GM20000 (cell line): Measurements from ENCODE around the gene MMEL1.
"Not testable (repeated sequence)": the region's sequence is repeated elsewhere in the genome, so short reads cannot be mapped to it uniquely, and the experiment has no call there.

Source experiments
- DNase-seq: peaks from one replicate; pipeline ENCODE4 v3.0.0; 2012; ENCODE audit warnings: low spot score
- TF ChIP-seq, protein P1 (sequence below): IDR thresholded peaks from 2 replicates; pipeline ENCODE4 v1.5.1; 2012; ENCODE audit warnings: mild to moderate bottlenecking, control low read depth; ENCODE audit errors: extremely low read depth, missing control alignments

Gene MMEL1

DNA sequence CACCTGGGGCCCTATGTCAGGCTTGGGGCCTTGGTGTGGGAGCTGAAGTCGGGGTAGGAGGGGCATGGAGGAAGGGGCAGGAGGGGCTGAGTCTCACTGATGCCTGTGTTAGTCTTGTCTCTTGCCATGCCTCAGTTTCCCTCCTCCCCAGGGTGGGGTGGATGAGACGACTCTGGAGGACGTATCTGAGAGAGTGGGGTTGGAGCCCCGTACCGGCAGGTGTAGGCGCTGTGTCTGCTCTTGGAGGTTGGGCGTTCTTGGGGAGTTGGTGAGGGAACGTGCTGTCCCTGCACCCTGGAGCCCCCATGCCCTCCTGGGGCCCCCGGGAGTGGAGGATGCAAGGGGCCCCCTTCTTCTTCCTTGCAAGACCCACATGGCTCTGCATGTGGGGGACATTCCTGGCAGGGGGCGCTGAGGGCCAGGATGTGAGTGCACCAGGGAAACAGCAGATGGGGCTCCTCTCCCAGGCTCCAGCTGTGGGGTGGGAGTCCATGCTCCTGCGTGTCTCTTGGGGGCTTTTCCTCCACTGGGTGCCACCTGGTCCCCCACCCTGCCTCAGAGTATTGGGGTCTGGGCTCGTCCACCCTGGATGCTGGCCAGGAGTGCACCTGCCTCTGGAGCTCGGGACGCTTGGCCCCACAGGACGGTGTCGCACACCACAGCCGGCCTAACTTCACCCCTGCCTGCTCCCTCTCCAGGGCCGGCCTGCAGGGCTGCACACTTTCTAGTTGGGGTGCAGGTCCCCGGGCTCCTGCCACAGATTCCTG, 78.0 kb downstream of the MMEL1 start:
- peak; percentile 76 for DNase-seq
- TF ChIP-seq, protein P1, sequence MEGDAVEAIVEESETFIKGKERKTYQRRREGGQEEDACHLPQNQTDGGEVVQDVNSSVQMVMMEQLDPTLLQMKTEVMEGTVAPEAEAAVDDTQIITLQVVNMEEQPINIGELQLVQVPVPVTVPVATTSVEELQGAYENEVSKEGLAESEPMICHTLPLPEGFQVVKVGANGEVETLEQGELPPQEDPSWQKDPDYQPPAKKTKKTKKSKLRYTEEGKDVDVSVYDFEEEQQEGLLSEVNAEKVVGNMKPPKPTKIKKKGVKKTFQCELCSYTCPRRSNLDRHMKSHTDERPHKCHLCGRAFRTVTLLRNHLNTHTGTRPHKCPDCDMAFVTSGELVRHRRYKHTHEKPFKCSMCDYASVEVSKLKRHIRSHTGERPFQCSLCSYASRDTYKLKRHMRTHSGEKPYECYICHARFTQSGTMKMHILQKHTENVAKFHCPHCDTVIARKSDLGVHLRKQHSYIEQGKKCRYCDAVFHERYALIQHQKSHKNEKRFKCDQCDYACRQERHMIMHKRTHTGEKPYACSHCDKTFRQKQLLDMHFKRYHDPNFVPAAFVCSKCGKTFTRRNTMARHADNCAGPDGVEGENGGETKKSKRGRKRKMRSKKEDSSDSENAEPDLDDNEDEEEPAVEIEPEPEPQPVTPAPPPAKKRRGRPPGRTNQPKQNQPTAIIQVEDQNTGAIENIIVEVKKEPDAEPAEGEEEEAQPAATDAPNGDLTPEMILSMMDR: peak; percentile 69

DNA sequence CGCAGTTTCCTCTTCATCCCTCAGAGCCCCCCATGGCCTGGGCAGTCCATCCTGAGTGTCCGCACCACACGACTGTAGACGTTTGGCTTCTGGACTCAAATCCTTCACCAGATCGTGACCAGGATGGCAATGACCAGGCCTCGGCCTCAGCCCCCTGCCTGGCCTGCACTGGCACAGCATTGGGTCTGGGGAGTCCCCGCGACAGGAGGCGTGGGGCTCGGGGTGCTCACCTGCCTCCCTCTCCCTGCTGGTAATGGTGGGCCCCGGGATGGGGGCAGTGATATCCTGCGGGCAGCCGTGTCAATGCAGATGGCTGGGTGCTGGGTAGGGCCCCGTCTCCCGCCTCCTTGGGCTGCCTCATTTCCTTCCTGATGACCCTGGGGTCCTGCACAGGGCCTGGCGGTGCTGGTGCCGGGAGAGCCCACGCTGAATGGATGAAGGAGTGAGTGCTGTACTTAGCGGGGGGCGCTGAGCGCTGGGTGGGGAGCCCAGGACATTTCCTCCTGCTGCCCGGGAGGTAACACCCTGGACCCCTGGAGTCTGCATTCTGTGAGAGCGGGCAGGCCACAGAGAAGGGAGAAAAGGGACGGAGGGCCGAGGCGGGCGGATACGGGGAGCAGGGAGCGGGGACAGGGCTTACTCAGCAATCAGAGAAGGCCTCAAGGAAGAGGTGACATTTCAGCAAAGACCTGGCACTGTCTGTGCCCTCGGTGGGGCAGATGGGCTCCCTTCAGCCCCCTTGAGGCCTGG, 78.8 kb downstream of the MMEL1 start:
- TF ChIP-seq, protein P1: no peak

DNA sequence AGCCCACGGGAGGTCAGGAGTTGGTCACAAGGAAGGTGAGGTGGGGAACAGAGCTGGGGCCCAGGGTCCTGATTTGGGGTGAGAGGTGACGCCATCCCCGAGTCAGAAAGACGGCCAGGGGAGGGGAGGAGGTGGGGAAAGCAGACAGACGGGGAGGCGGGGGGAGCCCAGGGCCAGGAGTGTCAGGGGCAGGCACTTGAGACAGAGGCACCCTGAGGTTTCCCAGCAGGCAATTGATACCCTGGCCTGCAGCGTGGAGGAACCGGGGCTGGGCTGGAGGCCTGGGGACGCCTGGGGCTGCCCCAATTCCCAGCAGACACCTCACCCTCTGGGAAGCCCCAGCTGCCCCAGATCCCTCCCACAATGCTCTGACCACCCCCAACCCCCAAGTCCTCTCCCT, 79.7 kb downstream of the MMEL1 start:
- DNase-seq: not testable (repeated sequence)

More for the DNA sequence above, 78.8 kb downstream of the MMEL1 start:
- no peak for DNase-seq

DNA sequence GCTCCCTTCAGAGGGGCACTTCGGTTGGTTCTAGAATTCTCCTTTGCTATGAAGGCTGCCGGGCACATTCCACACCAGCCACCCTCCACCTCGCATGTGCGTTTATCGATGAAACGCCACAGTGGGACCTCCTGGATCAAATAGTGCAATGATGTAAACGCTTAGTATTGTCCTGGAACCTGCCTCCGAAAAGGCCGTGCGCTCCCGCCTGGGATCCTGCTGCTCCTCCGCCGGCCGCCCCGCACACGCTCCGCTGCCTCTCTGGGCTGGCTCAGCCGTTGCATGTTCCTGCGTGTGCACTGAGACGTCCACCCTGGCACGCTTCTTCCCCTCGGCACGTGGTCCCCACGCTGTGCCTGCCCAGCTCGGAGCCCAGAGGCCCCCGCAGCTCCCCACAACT, 80.6 kb downstream of the MMEL1 start:
- TF ChIP-seq, protein P1: no peak
- DNase-seq: no peak

DNA sequence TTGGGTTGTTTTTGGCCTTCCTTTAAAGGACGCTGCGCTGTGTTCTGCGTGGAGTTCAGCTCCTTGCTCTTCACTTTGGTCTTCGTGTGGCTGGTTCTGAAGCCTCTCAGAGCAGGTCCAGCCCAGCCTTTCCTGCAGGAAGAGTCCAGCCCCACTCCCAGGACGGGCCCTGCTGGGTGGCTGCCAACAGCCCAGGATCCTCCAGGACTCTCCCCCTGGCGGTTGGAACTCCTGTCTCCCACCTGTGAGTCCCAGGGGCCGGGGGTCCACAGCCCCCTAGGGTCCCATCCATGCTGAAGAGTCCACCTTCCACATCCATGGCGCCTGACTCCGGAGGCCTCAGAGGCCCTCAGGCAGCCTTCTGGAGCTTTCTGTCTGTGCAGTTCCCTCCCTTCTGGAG, 81.3 kb downstream of the MMEL1 start:
- DNase-seq: not testable (repeated sequence)

DNA sequence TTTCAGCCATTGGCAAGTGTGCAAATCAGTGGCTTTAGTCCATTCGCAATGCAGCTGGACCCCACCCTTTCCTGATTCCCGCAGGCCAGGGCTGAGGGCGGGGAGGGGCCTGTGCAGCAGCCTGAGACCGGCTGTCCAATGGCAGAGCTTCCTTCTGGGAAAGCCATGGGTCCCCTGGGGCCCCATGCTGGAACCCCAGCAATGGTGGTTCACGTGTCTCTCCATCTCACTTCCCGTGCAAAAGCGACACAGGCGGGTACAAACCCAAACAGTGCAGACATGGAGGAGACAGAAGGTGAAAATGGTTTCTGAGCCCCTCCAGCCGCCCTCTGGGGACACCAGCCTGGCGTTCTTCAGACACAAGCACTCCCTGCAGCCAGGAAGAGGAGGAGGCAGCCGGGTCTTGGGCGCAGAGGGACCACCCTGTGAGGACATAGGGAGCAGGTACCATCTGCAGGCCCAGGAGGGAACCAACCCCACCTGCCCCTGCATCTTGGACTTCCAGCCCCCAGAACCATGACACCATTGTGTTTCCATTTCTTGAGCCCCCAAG, 82.4 kb downstream of the MMEL1 start:
- not testable (repeated sequence) for DNase-seq

DNA sequence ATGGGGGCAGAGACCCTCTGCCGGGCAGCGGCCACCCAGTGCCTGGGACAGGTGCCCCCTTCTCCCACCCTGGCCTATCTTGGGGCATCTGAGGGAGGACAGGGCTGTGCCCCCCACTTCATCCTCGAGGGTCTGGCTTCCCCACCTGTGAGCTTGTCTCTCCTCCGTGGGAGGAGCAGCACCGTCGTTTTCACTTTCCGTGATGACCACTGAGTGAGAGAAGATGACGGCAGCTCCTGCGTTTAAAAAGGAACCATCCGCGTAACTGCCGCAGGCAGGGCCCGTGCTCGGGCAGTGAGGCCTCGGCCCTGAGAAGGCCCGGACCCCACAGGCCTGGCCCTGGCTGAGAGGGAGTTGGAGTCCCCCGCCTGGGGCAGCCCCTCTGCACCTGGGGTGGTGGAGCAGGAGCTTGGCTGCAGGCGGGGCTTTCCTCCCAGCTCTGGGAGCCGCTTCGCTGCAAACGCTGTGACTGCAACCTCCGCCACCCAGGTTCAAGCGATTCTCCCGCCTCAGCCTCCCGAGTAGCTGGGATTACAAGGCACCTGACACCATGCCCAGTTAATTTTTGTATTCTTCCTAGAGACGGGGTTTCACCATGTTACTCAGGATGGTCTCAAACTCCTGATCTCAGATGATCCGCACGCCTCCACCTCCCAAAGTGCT, 83.3 kb downstream of the MMEL1 start:
- DNase-seq: not testable (repeated sequence)

DNA sequence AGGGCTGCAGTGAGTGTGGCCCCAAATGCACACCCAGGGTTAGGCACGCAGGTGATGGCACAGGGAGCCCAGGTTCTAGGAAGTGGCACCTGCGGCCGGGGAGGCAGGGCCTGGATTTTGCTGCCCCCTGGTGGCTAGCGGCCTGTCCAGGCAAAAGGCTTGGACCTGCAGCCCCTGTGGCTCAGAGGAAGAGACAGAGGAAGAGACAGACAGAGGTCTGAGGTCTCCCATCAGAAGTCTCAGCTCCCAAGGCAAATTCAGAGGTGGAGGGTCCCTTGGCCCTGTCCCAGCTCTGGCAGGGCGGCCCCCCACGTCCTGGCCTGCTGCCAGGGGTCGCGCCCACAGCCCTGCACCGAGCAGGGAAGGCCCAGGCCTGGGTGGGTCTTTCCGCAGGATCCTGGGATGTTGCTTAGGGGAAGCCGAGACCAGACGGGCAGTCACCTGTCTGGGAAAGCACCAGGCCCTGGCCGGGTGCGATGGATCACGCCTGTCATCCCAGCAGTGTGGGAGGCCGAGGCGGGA, 84.7 kb downstream of the MMEL1 start:
- DNase-seq: peak; percentile 80
- TF ChIP-seq, protein P1: peak; percentile 85
